Tongue (tissue), 2 donors: Measurements from ENCODE around the gene BCL2A1. TPM values are rescaled to one million over a fixed set of nuclear protein-coding genes. Genes with fewer than 3 reads are reported as not detected.
"Not testable (repeated sequence)": the region's sequence is repeated elsewhere in the genome, so short reads cannot be mapped to it uniquely, and the experiment has no call there.

ENCODE experiments used
- DNase-seq: peaks from one replicate; pipeline ENCODE4 v3.0.0-alpha.2; 2015
- total RNA-seq: library from RNA; depleted of rRNA; stranded (reverse); fragments of >200 nt; gene quantifications from one replicate; pipeline ENCODE4 v1.2.3, GENCODE V29; 2014

BCL2A1 gene
- total RNA-seq, 1 donor from 2014 or later = 8.1 TPM

DNA sequence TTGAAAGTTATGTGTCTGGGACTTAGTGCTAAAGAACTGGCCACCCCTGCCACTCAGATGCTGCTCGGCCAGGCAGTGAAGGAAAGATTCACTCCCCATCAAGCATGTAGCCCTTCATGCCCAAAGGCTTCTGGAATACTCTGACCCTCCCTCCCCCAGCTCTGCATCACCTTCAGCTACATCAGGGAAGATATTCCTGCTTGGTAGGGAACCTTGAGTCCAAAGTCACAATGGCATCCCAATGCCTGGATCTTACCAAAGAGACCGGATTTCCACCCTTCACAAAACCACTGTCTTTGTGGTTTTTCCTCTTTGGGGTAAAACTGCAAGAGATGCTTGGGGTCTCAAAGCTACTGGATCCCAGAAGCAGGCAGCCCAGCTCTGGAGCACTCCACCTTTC is 18.2 kb upstream of the BCL2A1 start:
- DNase-seq = no peak

GRCh38 chr15:79988448-79989117 is 17.6 kb upstream of the BCL2A1 start:
- no peak for DNase-seq

DNA sequence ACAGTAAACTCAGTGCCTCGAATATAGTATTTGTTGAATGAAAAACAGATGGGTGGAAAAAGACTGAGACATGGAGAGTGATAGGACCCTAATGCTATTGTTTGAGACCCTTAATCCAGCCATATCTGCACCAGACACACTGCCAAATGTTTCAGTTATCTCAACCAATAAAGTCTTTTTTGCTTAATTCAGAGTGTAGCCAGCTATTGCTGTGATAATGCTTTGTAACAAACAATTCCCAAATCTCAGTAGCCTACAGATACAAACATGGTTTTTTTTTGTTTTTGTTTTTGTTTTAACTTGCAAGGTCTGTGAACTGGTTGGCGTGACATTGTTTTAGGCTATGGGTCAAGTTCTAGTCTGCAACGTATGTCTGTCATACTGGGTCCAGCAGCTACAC is 17.0 kb upstream of the BCL2A1 start:
- no peak for DNase-seq

GRCh38 chr15:79987569-79987955 is 16.6 kb upstream of the BCL2A1 start:
- no peak for DNase-seq

DNA sequence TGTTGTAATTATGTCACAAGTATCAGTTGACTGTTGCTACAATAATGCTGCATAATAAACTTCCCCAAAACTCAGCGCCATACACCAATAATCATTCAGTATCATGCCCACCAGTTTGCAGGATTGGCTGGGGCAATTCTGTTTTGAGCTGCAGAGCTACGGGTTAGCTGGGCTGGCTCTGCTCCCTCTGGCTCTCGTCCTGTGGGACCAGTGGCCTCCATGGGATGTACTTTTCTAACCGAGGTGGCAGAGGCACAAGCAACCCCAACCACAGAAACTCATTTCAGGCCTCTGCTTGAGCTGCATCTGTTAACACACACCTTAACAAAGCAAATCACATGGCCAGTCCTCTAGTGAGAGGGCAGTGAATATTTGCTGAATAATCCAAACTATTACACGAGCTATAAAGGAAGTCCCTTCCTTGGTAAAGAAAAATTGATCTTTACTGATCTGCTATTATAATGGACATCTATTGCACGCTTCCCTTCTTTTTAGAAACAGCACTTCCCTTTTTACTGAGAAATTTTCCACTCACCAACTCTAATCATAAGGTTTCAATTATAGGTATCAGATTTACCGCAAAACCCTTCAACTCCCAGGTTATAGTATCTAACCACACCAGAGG is 10.9 kb upstream of the BCL2A1 start:
- DNase-seq = no peak

GRCh38 chr15:79978655-79979514 is 7.9 kb upstream of the BCL2A1 start:
- peak; percentile 17 for DNase-seq

GRCh38 chr15:79978260-79978654 is 7.3 kb upstream of the BCL2A1 start:
- DNase-seq = no peak

GRCh38 chr15:79977431-79978054 is 6.5 kb upstream of the BCL2A1 start:
- no peak for DNase-seq

GRCh38 chr15:79973456-79974195 is 2.6 kb upstream of the BCL2A1 start:
- no peak for DNase-seq

DNA sequence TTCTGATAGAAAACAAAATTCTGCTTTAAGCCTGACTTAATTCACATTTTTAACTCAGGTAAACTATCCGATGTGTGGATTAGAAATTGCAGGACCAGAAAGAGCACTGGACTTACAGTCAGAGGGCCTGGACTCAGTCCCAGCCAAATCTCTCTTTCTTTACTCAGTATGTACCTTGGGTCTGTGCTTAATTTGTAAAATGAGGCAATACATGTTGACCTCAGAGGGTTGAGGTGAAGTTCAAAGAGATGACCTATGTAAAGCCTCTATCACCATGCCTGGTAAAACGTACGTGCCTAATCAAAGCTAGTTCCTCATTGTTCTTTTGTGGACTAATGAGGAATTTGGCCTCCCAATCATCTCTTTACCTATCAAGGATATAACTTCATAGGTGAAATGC is 1.9 kb upstream of the BCL2A1 start:
- DNase-seq = no peak

GRCh38 chr15:79970181-79970580 is 815 bp downstream of the BCL2A1 start:
- no peak for DNase-seq

DNA sequence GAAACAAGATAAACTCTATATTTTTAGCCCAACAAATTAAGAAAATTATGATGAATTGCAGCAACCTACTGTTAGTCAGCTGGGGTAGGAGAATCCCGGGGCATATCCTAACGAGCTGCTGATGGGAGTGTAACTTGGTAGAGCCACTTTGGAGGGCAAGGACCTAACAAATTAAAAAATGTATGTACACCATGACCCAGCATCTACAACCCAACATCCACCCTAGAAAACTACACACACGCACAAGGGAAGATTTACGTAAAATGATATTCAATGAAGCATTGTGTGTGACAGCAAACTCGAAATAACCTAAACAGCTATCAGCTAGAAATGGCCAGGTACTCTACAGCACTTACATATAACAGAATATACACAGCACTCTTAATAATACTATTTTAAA is 1.9 kb downstream of the BCL2A1 start:
- DNase-seq = no peak

- no peak for DNase-seq
Measured at GRCh38 chr15:79967298-79968182, 3.5 kb downstream of the BCL2A1 start.

- no peak for DNase-seq
Measured at GRCh38 chr15:79966634-79967297, 4.2 kb downstream of the BCL2A1 start.

DNA sequence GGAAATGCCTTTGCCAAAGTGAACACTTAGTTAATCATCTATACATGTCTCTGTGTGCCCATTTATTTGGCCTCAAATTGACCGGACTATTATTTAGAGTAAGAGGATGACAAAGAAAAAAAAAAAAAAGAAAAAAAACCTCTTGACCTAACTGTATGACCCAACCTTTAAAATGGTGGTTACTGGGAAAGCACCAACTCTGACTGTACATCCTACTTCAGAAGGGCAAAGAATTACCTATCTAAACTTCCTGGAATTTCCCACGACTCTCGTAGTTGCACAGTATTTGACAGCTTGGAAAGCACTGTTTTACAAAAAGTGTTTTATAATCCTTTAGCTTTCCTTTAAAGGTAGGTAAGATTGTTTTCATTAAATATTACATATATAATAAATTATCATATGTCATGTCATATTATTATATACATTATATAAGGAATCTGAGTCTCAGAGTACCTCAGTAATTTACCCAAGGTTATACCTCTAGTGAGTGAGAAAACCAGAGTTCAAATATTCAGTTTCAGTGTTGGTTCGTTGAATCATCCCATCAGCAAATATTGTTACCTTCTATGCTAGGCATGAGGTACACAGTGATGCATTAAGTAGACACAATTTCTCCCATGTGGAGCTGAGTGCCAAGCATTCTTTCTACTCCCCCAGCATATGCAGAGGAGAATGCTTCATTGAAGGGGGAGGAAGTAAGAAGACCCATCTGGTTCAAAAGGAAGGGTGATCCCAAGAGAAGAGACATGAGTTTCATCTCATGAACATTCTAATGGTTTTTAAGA is 5.0 kb downstream of the BCL2A1 start:
- no peak for DNase-seq

DNA sequence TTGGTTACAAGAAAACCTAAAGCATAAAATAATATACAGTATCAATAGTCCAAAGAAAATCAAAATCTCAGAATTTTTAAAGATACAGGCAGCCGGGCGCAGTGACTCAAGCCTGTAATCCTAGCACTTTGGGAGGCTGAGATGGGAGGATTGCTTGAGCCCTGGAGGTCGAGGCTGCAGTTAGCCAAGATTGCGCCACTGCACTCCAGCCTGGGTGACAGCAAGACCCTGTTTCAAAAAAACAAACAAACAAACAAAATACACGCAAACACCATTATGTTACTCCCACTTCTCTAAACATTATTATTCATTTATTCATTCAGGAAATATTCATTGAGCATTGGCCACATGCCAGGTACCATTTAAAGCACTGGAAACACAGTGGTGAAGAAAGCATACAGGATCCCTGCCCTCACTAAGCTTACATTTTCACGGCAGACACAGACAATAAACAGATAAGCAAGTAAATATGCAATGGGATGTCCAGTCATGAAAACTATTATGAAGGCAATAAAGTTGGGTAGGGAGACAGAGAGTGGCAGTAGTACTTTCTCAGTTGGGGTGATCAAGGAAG is 6.7 kb downstream of the BCL2A1 start:
- DNase-seq = no peak

GRCh38 chr15:79962921-79963320 is 8.1 kb downstream of the BCL2A1 start:
- not testable (repeated sequence) for DNase-seq

GRCh38 chr15:79962178-79962577 is 8.8 kb downstream of the BCL2A1 start:
- DNase-seq = no peak

GRCh38 chr15:79960502-79961212 is 10.3 kb downstream of the BCL2A1 start:
- no peak for DNase-seq
